ENCODE results near the gene KRTAP5-10.

GRCh38 chr11:71525188-71525937 lies 40.0 kb upstream of the KRTAP5-10 start:
- no peak for TF ChIP-seq CTCF (IDR thresholded peaks at IDR 0.05; ENCODE audit: low read length)
- no peak for TF ChIP-seq EZH2 (optimal IDR thresholded peaks at IDR 0.05; ENCODE audit: low read depth, low read length)
- TF ChIP-seq EZH2phosphoT487 (IDR thresholded peaks at IDR 0.05; ENCODE audit: low read length) = no peak

Measured in MM.1S (cell line).